GM19193 (cell line): ENCODE measurements around the gene FAM53A.

Source experiments
- POLR2A ChIP-seq: IDR thresholded peaks from 4 replicates; pipeline ENCODE4 v1.6.1; 2011; ENCODE audit not compliant: insufficient read depth, insufficient read length; ENCODE audit errors: extremely low read depth

Gene FAM53A

DNA sequence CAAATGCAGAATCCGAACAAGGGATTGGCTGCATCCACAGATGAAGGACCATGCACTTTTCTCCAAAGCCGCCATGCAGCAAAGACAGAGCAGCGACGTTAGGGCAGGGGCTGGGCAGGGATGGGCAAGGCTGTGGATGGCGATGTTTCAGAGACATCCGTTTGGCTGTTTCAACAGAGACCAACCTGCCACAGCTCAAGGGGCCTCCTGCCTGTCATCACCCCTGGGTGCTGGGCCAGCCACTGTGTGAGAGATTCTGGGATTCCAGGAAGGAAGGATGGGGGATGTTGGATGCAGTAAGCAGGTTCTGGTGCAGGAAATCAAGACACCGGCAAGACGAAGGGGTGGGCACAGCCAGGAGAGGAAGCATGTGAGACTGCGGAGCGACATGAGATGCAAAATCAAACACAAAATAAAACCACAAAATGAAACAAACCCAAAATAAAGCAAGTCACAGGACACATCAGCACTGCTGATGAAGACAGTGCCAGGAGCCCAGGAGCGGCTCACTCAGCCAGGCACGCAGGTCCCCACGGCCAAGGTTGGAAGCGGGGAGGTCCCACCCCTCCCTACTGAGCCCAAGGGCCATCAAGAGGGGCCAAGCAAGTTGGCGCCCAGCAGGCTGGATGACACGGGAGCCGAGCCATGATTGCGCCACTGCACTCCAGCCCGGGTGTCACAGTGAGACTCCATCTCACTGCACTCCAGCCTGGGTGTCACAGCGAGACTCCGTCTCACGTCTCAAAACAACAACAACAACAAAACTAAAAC lies 68.1 kb downstream of the FAM53A start:
- TF ChIP-seq POLR2A = no peak

DNA sequence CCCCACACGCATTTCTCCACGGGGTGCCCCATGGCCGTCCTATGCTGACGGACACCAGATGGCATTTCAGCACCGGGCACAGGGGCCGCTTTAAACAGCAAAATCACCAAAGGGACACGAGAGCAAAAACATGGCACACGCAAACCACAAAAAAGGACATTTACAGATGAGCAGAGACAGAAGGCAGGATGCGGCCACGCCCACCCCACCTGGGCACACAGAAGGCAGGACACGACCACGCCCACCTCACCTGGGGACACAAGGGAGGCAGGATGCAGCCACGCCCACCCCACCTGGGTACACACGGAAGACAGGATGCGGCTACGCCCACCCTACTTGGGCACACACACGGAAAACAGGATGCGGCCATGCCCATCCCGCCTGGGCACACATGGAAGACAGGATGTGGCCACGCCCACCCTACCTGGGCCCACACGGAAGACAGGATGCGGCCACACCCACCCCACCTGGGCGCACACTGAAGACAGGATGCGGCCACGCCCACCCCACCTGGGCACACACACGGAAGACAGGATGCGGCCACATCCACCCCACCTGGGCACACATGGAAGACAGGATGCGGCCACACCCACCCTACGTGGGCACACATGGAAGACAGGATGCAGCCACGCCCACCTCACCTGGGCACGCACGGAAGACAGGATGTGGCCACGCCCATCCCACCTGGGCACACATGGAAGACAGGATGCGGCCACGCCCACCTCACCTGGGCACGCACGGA lies 69.1 kb downstream of the FAM53A start:
- TF ChIP-seq POLR2A = no peak

- TF ChIP-seq POLR2A = no peak
Observed at GRCh38 chr4:1614502-1614853, 69.6 kb downstream of the FAM53A start.

DNA sequence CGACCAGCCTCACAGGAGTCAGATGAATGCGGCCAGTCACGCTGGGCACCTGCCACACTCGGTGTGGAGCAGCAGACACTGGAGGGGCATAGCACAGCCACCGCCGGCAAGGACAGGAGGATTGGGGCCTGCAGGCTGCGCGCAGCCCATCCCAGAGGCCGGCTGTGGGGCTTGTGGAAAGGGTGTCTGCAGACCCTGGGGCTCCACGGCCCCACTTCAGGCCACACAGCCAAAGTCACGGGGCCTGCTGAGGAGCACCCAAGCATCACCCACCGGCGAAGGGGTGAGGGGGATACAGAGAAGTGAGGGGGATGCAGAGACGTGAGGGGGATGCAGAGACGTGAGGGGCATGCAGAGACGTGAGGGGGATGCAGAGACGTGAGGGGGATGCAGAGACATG lies 70.1 kb downstream of the FAM53A start:
- no peak for TF ChIP-seq POLR2A

GRCh38 chr4:1613099-1613495 lies 71.0 kb downstream of the FAM53A start:
- TF ChIP-seq POLR2A = no peak

- TF ChIP-seq POLR2A = no peak
Observed at GRCh38 chr4:1612278-1613098, 71.6 kb downstream of the FAM53A start.

DNA sequence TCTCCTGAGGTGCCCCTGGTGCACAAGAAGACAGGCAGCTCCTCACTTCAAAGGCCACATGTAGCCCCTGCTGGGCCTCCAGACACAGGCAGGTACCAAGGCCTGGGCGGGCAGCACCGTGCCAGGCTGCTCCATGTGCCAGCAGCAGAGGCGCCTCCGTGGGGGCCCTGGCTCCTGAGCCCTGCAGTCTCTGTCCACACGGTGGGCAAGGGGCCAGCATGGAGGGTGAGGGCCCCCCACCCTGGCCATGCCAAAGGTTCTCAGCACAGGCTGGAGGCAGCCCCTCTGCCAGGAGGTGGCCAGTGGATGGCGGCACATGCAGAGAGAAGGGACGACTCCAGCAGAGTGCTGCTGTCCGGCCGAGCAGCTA lies 72.6 kb downstream of the FAM53A start:
- TF ChIP-seq POLR2A = no peak

GRCh38 chr4:1610791-1611500 lies 73.2 kb downstream of the FAM53A start:
- TF ChIP-seq POLR2A = no peak

DNA sequence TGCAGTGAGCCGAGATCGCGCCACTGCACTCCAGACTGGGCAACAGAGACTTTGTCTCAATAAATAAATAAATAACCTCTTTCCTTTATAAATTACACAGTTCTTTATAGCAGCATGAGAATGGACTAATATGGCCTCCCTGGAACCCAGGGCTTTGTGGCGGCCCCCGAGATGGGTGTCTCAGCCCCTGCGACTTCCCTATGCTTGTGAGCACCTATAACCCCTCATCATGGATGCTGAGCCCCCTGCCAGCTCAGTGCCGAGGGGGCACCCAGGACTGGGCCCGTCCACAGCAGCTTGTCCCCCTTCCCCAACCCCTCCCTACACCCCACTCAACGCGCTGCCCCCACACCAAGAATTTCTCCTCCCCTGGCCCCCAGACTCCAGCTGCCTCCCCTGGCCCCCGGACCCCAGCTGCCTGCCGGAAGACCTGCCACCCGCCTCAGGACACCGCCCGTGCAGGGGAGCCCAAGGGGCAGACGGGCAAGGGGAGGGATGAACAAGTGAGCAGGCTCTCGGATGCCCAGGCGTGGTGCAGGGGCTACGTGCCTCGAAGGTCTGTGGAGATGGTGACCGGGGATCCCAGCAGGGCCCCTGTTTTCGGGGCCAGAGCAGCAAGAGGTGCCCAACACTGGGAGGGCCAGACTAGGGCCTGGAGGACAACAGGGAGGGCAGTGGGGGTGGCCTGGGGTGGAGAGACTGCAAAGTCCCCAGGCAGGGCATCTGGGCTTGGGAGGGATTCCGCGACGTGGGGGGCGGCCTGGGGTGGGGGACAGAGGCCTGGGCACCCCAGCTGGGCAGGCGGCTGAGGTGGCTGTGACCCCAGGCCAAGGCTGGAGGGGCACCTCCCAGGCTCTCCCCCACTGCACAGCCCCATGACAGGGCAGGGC lies 74.0 kb downstream of the FAM53A start:
- TF ChIP-seq POLR2A = no peak

DNA sequence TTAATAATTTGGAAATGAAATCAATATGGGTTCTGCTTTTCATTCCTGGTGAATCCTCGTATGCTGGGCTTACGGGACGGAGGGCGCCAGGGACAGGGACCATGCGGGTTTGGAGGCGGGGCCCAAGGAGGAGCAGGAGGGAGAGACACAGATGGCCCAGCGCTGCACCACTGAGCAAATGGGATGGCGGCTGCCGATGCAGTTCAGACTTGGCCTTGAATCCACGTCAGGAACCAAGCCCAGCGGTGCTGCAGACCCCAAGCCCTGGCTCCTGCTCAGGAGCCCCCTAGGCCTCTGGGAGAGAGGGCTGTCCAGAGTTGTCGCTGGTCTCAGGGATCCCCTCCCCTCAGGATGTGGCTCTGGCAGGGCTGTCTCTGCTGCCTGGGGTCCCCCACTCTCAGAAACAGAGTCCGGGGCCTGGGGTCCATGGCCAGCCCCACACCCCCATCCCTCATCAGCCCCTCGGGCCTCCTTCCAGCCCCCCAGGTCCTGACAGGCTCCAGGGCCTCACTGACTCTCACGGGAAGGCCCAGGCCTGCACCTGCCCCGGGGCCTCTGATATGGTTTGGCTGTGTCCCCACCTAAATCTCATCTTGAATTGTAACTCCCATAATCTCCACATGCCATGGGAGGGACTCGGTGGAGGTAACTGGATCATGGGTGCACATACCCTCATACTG lies 75.2 kb downstream of the FAM53A start:
- TF ChIP-seq POLR2A = no peak

DNA sequence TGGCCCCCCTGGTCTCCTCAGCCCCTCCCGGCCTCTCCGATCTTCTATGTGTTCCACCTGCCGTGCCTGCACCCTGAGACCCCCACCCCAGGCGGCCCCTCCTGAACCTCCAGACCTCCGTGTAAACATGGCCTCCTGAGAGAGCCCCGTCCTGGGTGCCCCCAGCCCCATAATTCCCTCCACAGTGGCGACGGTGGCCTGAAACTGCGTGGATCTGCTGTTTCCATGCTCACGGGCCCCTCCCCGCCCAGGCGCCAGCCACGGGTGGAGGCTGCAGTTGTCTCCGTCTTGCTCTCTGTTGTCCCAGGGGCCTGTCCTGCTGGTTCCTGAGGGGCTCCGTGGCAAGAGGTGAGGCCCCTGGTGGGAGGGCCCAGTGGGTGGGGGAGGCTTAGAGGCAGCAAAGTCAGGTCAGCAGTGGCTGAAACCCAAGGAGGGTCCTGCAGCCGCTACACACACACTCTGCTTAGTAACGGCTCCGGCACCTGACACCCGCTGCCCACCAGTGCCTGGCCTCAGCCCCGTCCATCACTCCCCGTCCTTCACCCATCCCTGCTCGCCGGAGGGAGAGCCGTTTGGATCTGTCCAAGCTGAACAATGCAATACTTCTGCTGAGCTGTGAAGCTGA lies 75.8 kb downstream of the FAM53A start:
- no peak for TF ChIP-seq POLR2A

- TF ChIP-seq POLR2A = no peak
Observed at GRCh38 chr4:1604706-1605205, 79.4 kb downstream of the FAM53A start.
